HG02973 (cell line): ENCODE data around the gene PFAS.
"Not testable (repeated sequence)": the region's sequence is repeated elsewhere in the genome, so short reads cannot be mapped to it uniquely, and the experiment has no call there.

Source experiments
- ATAC-seq: cut with Tn5 transposase; IDR thresholded peaks from one replicate; pipeline ENCODE4 v1.9.1; 2021; ENCODE audit warnings: moderate library complexity; ENCODE audit not compliant: unreplicated experiment

PFAS gene

GRCh38 chr17:8248751-8249607 lies at the start of gene PFAS:
PFAS (plus strand) TSS chr17:8249289; CDS start chr17:8253938, 4,649 bp downstream.
- ATAC-seq = peak; percentile 52

- no peak for ATAC-seq
Measured at GRCh38 chr17:8204761-8205555, 44.1 kb upstream of the PFAS start.

GRCh38 chr17:8206536-8206935 lies 42.6 kb upstream of the PFAS start:
- no peak for ATAC-seq

GRCh38 chr17:8209907-8210760 lies 39.0 kb upstream of the PFAS start, which contains the start of gene AURKB:
AURKB (minus strand) TSS chr17:8210575; CDS start chr17:8210224, 351 bp downstream.
- peak; percentile 77 for ATAC-seq

GRCh38 chr17:8210761-8211458 lies 38.2 kb upstream of the PFAS start:
- ATAC-seq = no peak

- no peak for ATAC-seq
Measured at GRCh38 chr17:8212312-8213180, 36.5 kb upstream of the PFAS start.

GRCh38 chr17:8214000-8214399 lies 35.1 kb upstream of the PFAS start:
- not testable (repeated sequence) for ATAC-seq

GRCh38 chr17:8220783-8221662 lies 28.1 kb upstream of the PFAS start:
- no peak for ATAC-seq

- ATAC-seq = peak; percentile 30
Measured at GRCh38 chr17:8221663-8222379, 27.3 kb upstream of the PFAS start.

- no peak for ATAC-seq
Measured at GRCh38 chr17:8222380-8222629, 26.8 kb upstream of the PFAS start.

GRCh38 chr17:8222630-8223355 lies 26.3 kb upstream of the PFAS start:
- peak; percentile 27 for ATAC-seq

- ATAC-seq = no peak
Measured at GRCh38 chr17:8223356-8224126, 25.5 kb upstream of the PFAS start.

GRCh38 chr17:8224891-8225812 lies 23.9 kb upstream of the PFAS start:
- no peak for ATAC-seq

GRCh38 chr17:8225813-8226535 lies 23.1 kb upstream of the PFAS start:
- ATAC-seq = no peak
